SHP77 treated with DMSO at 0.1 percent for 48 hours (cell line): ENCODE measurements around the gene ACSF2.
"Not testable (repeated sequence)": the region's sequence is repeated elsewhere in the genome, so short reads cannot be mapped to it uniquely, and the experiment has no call there.

Experiments used
- DNase-seq: peaks from one replicate; lab custom pipeline; 2025; lab: John Stamatoyannopoulos, UW

ACSF2 gene

DNA sequence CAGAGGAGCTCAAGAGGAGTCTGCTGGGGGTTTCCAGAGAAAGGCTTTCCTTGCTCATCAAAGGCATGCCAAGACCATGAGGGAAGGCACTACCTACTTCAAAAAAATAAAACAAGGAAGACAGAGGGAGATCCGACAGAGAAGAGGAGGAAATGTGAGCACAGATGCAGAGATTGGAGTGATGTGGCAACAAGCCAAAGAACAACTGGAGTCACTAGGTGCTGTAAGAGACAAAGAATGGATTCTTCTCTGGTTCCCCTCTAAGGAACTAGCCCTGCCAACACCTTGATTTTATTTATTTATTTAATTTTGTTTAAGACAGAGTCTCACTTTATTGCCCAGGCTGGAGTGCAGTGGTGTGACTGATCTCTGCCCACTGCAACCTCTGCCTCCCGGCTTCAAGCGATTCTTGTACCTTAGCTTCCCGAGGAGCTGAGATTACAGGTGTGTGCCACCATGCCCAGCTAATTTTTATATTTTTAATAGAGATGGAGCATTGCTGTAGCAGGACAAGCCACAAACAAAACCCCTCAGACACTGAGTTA is 13.8 kb upstream of the ACSF2 start:
- DNase-seq, result no peak

DNA sequence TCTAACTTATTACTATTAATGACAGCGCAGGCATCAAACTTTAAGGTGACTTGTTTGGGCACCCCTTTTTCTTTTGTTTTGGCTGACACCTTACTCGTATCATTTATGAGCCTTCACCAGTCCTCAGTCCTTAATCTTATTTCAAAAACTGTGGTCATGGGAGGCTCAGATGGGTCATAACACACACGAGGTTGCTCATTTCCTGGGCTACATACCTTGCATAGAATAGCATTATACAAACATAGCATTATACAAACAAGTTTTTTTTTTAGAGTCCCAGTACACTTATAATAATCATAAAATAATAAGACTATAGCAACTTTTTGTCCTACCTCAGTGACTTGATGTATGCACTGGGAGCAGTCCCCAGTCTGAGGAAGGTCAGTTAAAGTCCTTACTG is 11.2 kb upstream of the ACSF2 start:
- DNase-seq, result no peak

DNA sequence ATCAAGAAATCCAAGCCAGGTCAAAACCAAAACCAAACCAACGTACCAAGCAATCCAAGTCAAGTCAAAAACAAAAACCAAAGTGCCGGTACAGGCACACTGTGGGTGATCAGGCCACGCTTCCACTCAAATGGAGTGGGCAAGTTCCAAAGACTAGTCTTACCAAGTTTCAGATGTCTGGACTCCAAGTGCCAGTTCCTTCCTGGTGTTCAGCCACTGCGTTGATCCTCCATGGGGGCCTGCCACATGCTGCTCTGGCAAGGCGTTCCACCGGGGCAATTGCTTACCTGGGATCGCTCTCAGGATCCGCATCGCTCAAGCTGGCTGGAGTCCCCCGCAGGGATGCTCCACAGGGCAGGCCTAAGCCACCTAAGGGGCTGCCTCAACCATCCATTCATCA is 6.4 kb upstream of the ACSF2 start:
- not testable (repeated sequence) for DNase-seq

DNA sequence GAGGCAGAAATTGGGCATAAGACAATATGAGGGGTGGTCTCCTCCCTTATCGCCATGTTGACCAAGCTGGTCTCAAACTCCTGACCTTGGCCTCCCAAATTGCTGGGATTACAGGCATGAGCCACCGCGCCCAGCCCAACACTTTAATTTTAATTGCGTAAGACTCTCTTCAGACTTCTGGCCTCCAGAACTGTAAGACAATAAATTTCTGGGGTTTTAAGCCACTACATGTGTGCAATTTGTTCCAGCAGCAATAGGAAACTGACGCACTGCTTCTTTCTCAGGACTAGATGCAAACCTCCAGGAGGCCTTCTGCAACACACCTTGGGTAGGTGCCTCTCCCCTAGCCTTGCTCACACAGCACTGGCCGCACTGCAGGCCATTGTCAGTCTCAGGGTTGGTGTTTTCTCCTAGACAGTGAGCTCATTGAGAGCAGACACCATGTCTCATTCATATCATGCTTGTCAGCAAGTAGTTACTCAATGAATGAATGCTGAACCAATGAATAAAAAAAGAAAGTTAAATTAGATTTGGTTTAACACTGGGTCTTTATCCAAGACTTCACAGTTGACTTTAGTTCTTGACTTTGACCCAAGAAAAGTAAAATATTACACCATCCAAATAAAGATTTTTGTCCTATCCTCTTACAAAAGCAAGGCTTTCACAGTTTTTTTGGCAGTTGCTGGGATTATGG is 5.5 kb upstream of the ACSF2 start:
- DNase-seq, result no peak

DNA sequence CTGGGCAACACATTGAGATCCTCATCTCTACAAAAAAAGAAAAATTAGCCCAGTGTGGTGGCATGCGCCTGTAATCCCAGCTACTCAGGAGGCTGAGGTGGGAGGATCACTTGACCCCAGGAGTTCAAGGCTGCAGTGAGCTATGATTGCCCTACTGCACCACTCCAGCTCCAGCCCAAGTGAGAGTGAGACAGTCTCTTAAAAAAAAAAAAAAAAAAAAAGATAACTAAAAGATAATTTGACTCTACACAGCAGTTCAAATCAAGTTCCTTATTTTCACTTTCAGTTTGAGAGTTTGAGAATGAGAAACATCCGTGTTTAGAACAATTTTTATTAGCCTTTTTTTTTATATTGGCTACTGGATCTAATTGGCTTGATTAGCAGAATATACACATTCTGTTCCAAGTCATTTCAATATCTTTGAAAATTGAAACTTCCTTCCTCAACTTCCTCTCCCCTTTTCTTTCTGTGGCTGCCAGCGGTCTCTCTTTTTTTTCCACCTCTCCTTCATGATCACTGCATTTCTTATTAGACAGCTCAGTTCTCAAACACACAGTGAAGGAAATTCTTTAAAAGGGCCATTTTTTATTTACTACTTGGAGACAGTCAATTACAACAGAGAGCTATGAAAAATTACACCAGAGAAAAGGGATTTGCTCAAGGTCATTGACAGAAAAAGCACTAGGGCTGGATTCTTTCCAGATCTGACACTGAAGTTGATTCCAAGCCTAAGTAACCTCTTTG is 4.5 kb upstream of the ACSF2 start:
- no peak for DNase-seq

DNA sequence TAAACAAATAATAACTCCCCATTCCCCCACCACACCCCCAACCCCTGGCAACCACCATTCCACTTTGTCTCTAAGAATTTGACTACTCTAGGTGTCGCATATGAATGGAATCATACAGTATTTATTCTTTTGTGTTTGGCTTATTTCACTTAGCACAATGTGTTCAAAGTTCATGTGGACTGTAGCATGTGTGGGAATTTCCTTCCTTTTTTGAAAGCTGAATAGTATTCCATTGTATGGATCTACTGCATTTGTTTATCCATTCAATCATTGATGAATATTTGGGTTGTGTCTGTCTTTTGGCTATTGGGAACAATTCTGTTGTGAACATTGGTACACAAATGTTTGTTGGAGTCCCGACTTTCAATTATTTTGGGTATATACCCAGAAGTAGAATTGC is 3.3 kb upstream of the ACSF2 start:
- DNase-seq, result no peak

DNA sequence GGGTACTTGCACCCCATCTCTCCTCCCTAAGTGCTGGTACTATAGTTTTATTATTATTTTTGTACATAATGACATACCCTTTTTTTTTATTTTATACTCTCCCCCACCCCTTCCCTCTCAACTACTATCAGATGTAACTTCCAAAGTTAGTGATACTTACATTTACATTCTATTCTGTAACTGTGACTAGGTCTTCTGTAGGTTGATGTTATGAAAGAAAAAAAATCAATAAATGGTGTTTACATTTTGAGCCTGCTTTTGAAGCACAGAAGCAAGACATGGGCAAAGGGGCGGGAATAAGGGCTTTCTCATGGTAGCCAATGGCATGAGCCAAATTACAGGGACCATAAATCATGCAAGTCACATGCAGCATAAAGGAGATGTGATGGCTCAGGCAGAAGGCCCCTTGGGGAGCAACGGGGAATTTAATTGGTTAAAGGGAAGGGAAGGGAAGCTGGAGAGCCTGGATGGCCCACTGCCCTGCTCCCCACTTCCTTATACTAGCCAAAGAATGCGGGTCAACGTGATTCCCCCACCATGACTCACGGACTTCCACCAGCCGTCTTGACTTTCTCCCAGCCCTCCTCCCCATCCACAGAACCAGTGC is 2.4 kb upstream of the ACSF2 start:
- no peak for DNase-seq

DNA sequence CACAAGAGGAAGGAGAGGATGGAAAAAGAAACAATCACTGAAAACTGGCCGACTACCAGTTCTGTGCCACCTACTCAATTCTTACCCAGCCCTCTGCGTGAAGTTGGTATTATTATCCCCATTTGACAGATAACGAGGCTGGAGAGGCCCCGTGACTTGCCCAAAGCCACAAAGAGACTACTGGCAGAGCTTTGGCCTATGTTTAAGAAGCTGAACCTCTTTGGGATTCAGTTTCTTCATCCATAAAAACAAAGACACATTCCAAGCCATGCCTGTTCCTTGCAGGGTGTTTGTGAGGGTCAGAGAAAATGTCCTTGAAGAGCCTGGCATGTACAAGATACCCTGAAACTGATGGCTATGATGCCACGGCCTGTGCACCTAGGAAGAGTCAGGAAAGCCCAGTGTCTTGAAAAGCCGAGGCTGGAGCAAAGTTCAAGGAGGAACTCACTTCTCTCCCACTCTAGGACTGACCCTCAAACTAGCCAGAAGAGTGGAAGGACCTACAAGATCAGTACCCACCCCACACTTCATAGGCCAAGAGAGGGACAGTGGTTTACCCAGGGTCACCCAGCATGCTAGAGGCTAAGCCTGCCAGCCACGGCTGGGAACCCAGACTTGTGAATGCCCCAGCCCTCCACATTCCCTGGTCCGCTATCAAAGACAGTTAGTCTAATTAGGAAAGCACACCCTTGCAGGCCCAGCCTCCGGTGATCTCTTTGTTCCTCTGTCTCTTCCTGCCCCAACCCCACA is 1.6 kb upstream of the ACSF2 start:
- DNase-seq, result no peak

DNA sequence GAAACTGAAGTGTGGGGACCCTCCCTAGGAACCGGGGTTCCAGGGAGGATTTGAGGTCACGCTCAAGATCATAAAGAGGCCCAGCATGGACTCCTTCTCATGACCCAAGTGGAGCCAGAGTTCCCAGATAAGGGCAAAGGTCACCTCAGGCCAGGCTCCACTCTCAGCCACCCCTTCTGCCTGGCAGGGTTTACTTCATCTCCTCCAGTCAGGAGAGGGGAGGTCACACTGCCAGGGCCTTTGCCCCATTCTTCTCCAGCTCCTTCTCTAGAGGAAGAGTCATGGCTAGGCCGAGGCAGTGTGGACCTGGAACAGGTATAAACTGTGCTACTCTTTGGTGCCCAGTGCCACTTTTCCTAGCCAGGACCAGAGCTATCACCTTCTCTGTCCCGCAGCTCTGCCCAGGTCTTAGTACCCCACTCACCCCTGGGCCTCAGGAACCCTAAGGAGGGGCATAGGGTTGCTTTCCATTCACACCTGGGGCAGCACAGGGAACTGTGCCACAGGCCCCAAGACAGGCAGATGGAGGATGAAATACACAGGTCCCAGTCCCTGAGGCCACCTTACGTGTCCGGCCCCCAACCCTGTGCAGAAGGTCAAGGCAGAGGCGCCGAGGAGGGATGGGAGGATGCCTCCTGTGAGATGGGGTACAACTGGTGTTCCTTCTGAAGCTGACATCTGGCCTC is 879 bp upstream of the ACSF2 start:
- no peak for DNase-seq

DNA sequence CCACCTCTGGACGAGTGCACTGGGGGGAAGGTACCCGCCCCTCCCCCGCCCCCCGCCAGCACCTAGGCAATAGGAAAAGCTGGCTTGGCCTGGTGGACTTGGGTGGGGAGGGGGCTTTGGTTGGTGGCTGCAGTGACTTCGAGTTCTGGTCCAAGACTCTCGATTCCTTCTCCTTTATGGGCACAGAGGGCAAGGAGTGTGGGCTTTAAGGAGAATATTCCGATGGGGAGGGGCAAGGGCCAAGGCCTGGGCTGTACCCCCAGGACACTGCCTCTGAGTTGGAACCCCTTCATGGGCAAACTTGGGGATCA is 409 bp downstream of the ACSF2 start:
- no peak for DNase-seq

DNA sequence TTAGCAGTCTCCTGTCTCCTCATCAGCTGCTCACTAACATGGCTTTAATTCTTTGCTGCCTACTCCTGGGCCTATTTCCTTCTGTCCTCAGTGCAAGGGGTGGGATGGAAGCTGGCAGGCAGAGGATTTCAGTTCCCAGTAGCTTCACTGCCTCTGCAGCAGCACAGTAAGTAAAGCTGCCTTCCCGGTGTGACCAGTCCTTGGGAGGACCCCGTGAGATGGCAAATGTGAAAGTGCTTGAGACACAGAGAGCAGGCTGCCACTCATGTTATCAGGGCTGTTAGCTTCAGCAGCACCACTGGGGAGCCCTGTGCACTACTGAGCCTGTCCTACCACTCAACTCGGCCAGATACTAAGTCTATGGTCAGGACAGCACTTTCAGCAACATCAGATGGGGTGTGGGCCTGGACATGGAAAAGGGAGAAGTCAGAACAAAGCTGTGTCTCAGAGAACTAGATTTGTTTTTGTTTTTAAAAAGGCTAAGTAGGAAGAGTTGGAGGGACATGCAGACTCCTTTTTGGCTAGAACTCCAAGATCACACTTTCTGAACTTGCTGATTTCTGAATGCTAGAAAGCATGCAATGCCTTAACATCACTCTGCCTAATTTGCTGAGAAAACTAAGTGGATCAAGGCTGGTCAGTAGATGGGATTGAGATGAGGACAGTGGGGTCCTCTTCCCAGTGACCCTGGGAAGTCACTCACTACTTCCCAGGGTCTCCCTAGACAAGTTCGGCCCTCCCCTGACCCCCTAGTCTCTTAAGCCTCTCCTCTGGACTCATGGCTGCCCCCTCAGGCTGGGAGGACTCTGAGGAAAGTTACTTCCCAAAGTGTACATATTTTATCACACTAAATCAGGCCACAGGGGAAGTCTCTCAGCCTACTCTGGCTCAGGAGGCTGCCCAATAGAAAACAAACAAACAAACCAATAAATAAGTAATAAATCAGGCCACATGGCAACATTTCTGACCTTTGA is 1.1 kb downstream of the ACSF2 start:
- no peak for DNase-seq

DNA sequence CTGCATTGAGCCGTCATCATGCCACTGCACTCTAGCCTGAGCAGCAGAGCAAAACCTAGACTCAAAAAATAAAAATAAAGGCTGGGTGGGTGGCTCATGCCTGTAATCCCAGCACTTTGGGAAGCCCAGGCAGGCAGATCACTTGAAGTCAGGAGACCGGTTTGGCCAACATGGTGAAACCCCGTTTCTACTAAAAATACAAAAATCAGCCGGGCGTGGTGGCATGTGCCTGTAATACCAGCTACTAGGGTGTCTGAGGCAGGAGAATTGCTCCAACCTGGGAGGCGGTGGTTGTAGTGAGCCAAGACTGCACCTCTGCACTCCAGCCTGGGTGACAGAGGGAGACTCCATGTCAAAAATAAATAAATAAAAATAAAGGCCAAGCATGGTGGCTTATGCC is 2.1 kb downstream of the ACSF2 start:
- DNase-seq, result not testable (repeated sequence)

DNA sequence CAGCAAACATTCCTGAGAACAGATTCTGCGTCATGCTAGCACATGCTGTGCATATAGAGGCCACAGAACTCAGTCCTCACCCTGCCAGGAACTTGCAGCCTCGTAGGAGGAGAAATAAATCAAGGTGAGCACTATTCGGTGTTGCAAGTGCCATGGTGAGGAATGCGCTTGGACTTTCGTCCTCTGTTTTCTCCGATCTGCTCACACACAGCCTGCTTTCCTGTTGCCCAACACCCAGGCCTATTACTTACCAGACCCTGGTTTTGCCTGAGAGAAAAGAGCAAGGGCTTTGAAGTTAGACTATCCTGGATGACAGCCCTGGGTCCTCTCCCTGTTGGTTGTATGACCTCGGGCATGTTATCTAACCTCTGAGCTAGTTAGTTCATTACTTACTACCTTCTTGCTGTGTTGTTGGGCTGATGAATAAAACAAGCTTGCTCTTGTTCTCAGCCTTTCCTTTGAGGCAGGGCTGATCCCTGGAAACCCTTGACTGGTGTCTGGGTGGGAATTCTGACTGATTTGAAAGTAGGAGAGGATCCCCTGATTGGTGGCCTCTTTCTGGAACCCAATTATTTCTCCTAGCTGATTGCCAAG is 2.9 kb downstream of the ACSF2 start:
- no peak for DNase-seq

DNA sequence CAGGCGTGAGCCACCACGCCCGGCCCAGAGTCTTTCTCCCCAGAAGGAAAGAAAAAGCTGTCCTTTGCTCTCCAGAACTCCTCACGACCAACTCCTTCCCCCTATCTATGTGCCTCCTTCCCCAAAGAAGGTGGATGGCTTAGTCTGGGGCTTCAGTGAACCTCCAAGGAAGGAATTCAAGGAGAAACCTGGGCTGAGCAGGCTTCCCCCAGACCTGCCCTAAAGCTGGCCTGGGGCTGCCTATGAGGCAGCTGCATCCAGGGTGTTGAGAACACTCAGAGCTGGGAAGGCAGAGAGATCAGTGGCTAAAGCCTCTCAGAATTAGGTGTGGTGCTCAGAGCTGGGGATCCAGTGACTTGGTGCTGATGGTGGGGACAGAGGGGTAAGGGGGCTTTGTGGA is 3.8 kb downstream of the ACSF2 start:
- no peak for DNase-seq

DNA sequence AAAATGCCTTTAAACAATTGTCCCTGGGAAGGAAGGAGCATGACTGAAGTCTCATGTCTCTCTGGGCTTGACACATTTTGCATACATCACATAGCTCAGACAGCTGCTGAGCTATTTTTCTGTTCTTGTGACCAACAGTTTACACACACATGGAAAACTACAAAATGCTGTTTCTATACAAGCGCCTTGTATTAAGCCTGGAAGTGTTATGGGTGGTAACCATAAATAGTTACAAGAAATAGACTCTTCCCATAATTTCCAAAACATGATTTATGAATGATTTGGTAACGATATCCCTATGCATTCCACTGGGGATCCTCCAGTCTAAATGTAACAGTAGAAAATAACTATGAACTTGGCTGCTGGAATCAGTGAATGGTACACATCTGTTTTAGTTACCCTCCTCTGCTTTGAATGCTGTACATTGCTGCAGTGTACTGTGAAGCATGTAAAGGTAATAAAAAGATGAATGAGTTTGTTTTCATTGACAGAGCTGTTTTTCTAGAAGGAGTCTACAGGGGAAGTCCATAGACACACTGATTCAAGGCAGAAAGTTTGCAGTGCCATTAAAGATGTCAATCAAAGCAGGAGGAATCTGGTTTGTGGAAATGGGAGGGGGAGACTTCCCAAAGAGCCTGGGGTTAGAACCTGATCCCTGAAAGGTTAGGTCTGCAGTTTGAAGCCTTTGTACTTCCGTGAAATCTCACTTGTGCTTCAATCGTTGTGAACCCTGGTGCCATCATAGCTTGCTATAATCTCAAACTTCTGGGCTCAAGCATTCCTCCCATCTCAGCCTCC is 5.0 kb downstream of the ACSF2 start:
- no peak for DNase-seq

DNA sequence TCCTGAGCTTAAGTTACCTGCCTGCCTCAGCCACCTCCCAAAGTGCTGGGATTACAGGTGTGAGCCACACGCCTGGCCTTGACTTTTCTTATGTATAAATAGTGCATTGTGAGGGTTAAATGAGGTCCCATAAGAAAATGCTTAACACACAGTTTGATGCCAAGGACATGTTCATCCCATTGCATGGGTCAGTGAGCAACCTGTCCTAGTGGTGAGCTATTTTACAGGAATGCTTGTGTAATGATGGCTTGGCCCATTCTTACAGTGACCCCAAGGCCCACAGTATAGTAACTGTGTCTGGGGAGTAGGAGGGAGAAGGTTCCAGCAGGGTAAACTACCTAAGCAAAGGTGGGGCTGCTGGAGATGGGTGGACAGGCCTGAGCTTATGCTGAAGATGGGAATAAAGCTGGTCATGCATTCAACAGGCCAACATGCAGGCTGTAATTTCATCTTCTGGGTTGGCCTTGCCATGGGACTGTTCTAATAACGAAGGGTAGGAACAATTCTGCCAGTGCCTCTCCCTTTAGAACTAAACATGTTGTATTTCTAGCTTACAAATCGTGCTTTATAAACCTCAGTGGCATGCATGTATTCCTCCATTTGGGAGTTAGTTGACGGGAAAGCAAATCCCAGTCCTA is 6.2 kb downstream of the ACSF2 start:
- no peak for DNase-seq

DNA sequence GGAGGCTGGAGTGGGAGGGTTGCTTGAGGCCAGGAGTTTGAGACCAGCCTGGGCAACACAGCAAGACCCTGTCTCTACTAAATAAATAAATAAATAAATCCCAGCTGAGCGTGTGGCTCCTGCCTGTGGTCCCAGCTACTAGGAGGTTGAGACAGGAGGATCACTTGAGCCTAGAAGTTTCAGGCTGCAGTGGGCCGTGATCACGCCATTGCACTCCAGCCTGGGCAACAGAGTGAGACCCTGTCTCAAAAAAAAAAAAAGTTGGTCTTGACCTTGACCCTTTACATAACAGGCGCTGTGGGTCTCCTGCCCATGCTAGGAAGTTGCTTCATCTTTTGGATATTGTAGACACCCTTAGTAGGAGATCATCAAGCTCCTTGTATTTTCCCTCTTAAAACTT is 11.4 kb downstream of the ACSF2 start:
- DNase-seq, result no peak

DNA sequence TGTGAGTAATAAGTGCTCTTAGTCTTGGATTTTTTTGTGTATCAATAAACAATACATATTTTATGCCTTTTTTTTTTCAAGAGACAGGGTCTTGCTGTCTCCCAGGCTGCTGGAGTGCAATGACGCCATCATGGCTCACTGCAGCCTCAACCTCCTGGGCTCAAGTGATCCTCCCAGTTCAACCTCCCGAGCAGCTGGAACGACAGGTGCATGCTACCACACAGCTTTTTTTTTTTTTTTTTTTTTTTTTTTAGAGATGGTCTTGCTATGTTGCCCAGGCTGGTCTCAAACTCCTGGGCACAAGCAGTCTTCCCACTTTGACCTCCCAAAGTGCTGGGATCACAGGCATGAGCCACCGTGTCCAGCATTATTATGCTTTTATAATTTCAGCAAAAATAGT is 13.0 kb downstream of the ACSF2 start:
- DNase-seq, result no peak
